HepG2 (cell line): ENCODE data around the gene GLTPD2. TPM values are rescaled to one million over a fixed set of nuclear protein-coding genes. Genes with fewer than 3 reads are reported as not detected.
A peak's percentile ranks its signal among the peaks of the same experiment; 100 is the strongest.

Source experiments
- ATAC-seq: fragments of 200-7000 bp; cut with Tn5 transposase; 3 replicates; pipeline ENCODE4 v1.9.1; 2020; ENCODE audit warnings: mild to moderate bottlenecking, moderate library complexity
- BruUV-seq: library from RNA; stranded (reverse); fragments of 400-500 nt; replicated peaks from 2 replicates; lab custom pipeline; 2021; lab: Mats Ljungman, UMichigan
- CTCF ChIA-PET: fragments of 300-600 bp; formaldehyde crosslinking; extraction: SDS; loops from one replicate; lab custom pipeline; 2021; ENCODE audit warnings: low total read pairs, inconsistent platforms, low intra/inter-chr PET ratio; lab: Yijun Ruan, JAX
- POLR2A ChIA-PET: fragments of 350-600 bp; sonication (Branson Sonifier 250); formaldehyde crosslinking; loops from one replicate; lab custom pipeline; 2020; ENCODE audit warnings: antibody characterized with exemption, inconsistent platforms; lab: Yijun Ruan, JAX
- DNase-seq: peaks from one replicate; pipeline ENCODE4 v3.0.0-alpha.2; 2015; ENCODE audit warnings: low spot score
- FAIRE-seq: peaks from 3 replicates; lab custom pipeline; 2011; peaks lifted over from hg19 to GRCh38; lab: Jason Lieb, UNC
- H2AFZ ChIP-seq: one replicate; pipeline ENCODE4 v1.6.1; 2011; ENCODE audit warnings: low read length, inconsistent platforms
- H3K27ac ChIP-seq: fragments of 300-600 bp; 3 replicates; pipeline ENCODE4 v1.8.0; 2011; ENCODE audit warnings: mixed run types, mild to moderate bottlenecking, mixed read lengths, low read length, inconsistent platforms; ENCODE audit not compliant: insufficient read depth; ENCODE audit errors: extremely low read length
- H3K27me3 ChIP-seq, 2 experiments: fragments of 200-600 bp in 1 of 2; 2 replicates in 1 of 2; 3 replicates in 1 of 2; pipeline versions ENCODE4 v1.6.0 to v1.8.0; 2011; ENCODE audit warnings: low read length in 2 of 2, mild to moderate bottlenecking in 2 of 2, moderate library complexity in 2 of 2, inconsistent platforms in 1 of 2; ENCODE audit not compliant: insufficient read depth in 2 of 2, control insufficient read depth in 1 of 2
- H3K36me3 ChIP-seq, 2 experiments: fragments of 200-600 bp in 1 of 2; replicated peaks in 1 of 2; 2 replicates in 1 of 2; 3 replicates in 1 of 2; pipeline versions ENCODE4 v1.5.1 to v1.8.0; 2011; ENCODE audit warnings: low read length in 2 of 2, inconsistent platforms in 1 of 2; ENCODE audit not compliant: insufficient read depth in 2 of 2, control insufficient read depth in 1 of 2
- H3K4me1 ChIP-seq: 2 replicates; pipeline ENCODE4 v1.5.1; 2012; ENCODE audit warnings: low read length, inconsistent platforms; ENCODE audit not compliant: insufficient read depth
- H3K4me2 ChIP-seq: 2 replicates; pipeline ENCODE4 v1.6.0; 2011; ENCODE audit warnings: low read depth, low read length, inconsistent platforms
- H3K4me3 ChIP-seq, 3 experiments: fragments of 200-600 bp in 1 of 3; sonication (generic), shearing (Covaris generic) in 1 of 3; replicated peaks in 1 of 3; 2 replicates each; pipeline ENCODE4 v1.5.1; 2011 to 2016; ENCODE audit warnings: low read length in 3 of 3, inconsistent platforms in 2 of 3, low read depth in 2 of 3, mild to moderate bottlenecking in 2 of 3, control low read depth in 1 of 3, mixed read lengths in 1 of 3; ENCODE audit not compliant: insufficient read depth in 1 of 3
- H3K79me2 ChIP-seq: one replicate; pipeline ENCODE4 v1.6.1; 2011; ENCODE audit warnings: low read length, inconsistent platforms; ENCODE audit not compliant: insufficient read depth
- H3K9ac ChIP-seq: 2 replicates; pipeline ENCODE4 v1.6.0; 2011; ENCODE audit warnings: mild to moderate bottlenecking, low read depth, low read length, inconsistent platforms; ENCODE audit not compliant: insufficient read depth
- H3K9me3 ChIP-seq: 2 replicates; pipeline ENCODE4 v1.5.1; 2012; ENCODE audit warnings: mild to moderate bottlenecking, low read length
- H4K20me1 ChIP-seq: 2 replicates; pipeline ENCODE4 v1.6.0; 2011; ENCODE audit warnings: inconsistent platforms, mild to moderate bottlenecking, low read length, moderate library complexity; ENCODE audit not compliant: insufficient read depth
- AHR ChIP-seq: IDR thresholded peaks from 2 replicates; pipeline ENCODE4 v1.6.1; 2018; ENCODE audit warnings: missing genetic modification reagents, missing compliant biosample characterization
- ETV5 ChIP-seq: IDR thresholded peaks from 2 replicates; pipeline ENCODE4 v1.6.1; 2018; ENCODE audit warnings: missing biosample characterization, missing genetic modification reagents, inconsistent platforms, borderline replicate concordance
- FOSL1 ChIP-seq: sonication (generic); formaldehyde crosslinking; IDR thresholded peaks from 2 replicates; pipeline ENCODE4 v1.9.0; 2021; ENCODE audit warnings: missing genetic modification reagents, borderline replicate concordance
- KLF15 ChIP-seq: sonication (generic); formaldehyde crosslinking; IDR thresholded peaks from 2 replicates; pipeline ENCODE4 v1.8.1; 2023; ENCODE audit warnings: borderline replicate concordance, mild to moderate bottlenecking, inconsistent platforms, missing genetic modification reagents, mixed read lengths
- MLLT10 ChIP-seq: sonication (generic); formaldehyde crosslinking; IDR thresholded peaks from 2 replicates; pipeline ENCODE4 v1.4.0; 2020; ENCODE audit warnings: missing genetic modification reagents
- NR2F2 ChIP-seq: IDR thresholded peaks from 2 replicates; pipeline ENCODE4 v1.6.1; 2012; ENCODE audit warnings: low read depth, inconsistent platforms, borderline replicate concordance
- PBX2 ChIP-seq: IDR thresholded peaks from 2 replicates; pipeline ENCODE4 v1.6.1; 2016; ENCODE audit warnings: control low read depth
- REST ChIP-seq, 2 experiments: IDR thresholded peaks; 2 replicates each; pipeline ENCODE4 v1.6.1; 2011 to 2012; ENCODE audit warnings: low read length in 2 of 2, borderline replicate concordance in 1 of 2, low read depth in 1 of 2, mild to moderate bottlenecking in 1 of 2, moderate library complexity in 1 of 2
- ZFP41 ChIP-seq: sonication (generic); formaldehyde crosslinking; IDR thresholded peaks from 2 replicates; pipeline ENCODE4 v1.4.0; 2020; ENCODE audit warnings: mild to moderate bottlenecking, missing genetic modification reagents, borderline replicate concordance
- ZNF343 ChIP-seq: sonication (generic); formaldehyde crosslinking; IDR thresholded peaks from 2 replicates; pipeline ENCODE4 v1.4.0; 2020; ENCODE audit warnings: mild to moderate bottlenecking, missing genetic modification reagents
- ZNF431 ChIP-seq: sonication (generic); formaldehyde crosslinking; IDR thresholded peaks from 2 replicates; pipeline ENCODE4 v1.9.0; 2022; ENCODE audit warnings: missing genetic modification reagents, low read depth, mild to moderate bottlenecking, borderline replicate concordance
- ZNF574 ChIP-seq: sonication (generic); formaldehyde crosslinking; IDR thresholded peaks from 2 replicates; pipeline ENCODE4 v1.4.0; 2020; ENCODE audit warnings: missing genetic modification reagents
- ZUFSP ChIP-seq: sonication (generic); formaldehyde crosslinking; IDR thresholded peaks from 2 replicates; pipeline ENCODE4 v1.9.0; 2021; ENCODE audit warnings: missing genetic modification reagents, mild to moderate bottlenecking, borderline replicate concordance
- WGBS: methylation state at CpG from one replicate; pipeline ENCODE4 v1.1.6; 2017; ENCODE audit warnings: low lambda C conversion rate; 5-methylcytosine and 5-hydroxymethylcytosine counted together
- in situ Hi-C: cut with HindIII; loops from 2 replicates; pipeline ENCODE4 v1.10.0; 2017; ENCODE audit warnings: low pct_unique_long_range_greater_than_20kb; ENCODE audit not compliant: extremely low pct_ligation_motif_present
- intact Hi-C: fragments of 100-400 bp; cut with micrococcal nuclease; formaldehyde crosslinking; loops from one replicate; pipeline ENCODE4 v1.10.0; 2022; ENCODE audit not compliant: unreplicated experiment
- polyA plus RNA-seq, 8 experiments: library from polyadenylated mRNA; depleted of rRNA in 3 of 8; stranded (reverse) in 7 of 8; unstranded in 1 of 8; fragments of >200 nt; fragmentation: Illumina TruSeq in 4 of 8; extraction: Trizol in 4 of 8; gene quantifications; 2 replicates each; pipeline versions ENCODE4 v1.2.1 to v1.2.3, GENCODE V29; 2011 to 2016; ENCODE audit warnings: low read depth in 4 of 8, missing spikeins in 1 of 8, mixed read lengths in 1 of 8; ENCODE audit not compliant: insufficient read depth in 1 of 8
- total RNA-seq, 5 experiments: library from RNA; depleted of rRNA; stranded (reverse); fragments of >200 nt; fragmentation: Illumina TruSeq; extraction: Trizol; gene quantifications; 2 replicates each; pipeline ENCODE4 v1.2.3, GENCODE V29; 2016; ENCODE audit warnings: low read depth in 1 of 5

The GLTPD2 gene
- total and polyA plus RNA-seq, 2 of the 13 experiments (the other 11 are each of a cell fraction or from before 2014, with no cell fraction given) = 7.5 to 12.9 TPM

GRCh38 chr17:4751932-4752331 lies 36.8 kb upstream of the GLTPD2 start (continued):
- TF ChIP-seq ZNF574 (no peak), KLF15 (CRISPR knock-in tag) (no peak), ETV5 (peak; percentile 64; the same call in 1 of the 2 replicates), ZUFSP (CRISPR knock-in tag) (no peak), MLLT10 (CRISPR knock-in tag) (no peak)

GRCh38 chr17:4753392-4753791 lies 35.4 kb upstream of the GLTPD2 start:
- DNase-seq = no peak
- Histone ChIP-seq H3K79me2 (no peaks in the 10 kb centered on the region), H3K27ac (no peak overlapping the region), H4K20me1 (no peaks in the 10 kb centered on the region), H3K27me3 (no peaks in the 10 kb centered on the region), H3K9ac (no peak overlapping the region), H3K36me3 (no peaks in the 10 kb centered on the region), H2AFZ (no peak overlapping the region), H3K9me3 (no peaks in the 10 kb centered on the region), H3K4me1 (peaks cover 56% of the 10 kb centered on the region), H3K4me3 (no peak overlapping the region), H3K4me2 (no peak overlapping the region)
- in situ Hi-C loops = no loop called here
- POLR2A ChIA-PET = interaction anchor here (1.2 to 2.5 kb wide), 2 partner anchors 32 to 37 kb away, joined by 3 to 8 read pairs; no protein-coding TSS in a partner anchor
- WGBS = 92% methylated on average over 1 of the region's 1 CpG
- CTCF ChIA-PET = no interaction called here
- intact Hi-C loops = no loop called here
- FAIRE-seq = no peak
- BruUV-seq = no TSS peak
- no peak for ATAC-seq
- TF ChIP-seq PBX2 (no peak), NR2F2 (no peak), REST (IDR thresholded peaks at IDR 0.05; ENCODE audit: borderline replicate concordance in 1 of 2, low read depth in 1 of 2, low read length in 2 of 2) (no peak), AHR (CRISPR knock-in tag) (no peak), ZFP41 (no peak), ZNF431 (CRISPR knock-in tag) (no peak), FOSL1 (no peak), ZNF343 (CRISPR knock-in tag) (no peak)
